Measurements from ENCODE around the gene THYN1.

DNA sequence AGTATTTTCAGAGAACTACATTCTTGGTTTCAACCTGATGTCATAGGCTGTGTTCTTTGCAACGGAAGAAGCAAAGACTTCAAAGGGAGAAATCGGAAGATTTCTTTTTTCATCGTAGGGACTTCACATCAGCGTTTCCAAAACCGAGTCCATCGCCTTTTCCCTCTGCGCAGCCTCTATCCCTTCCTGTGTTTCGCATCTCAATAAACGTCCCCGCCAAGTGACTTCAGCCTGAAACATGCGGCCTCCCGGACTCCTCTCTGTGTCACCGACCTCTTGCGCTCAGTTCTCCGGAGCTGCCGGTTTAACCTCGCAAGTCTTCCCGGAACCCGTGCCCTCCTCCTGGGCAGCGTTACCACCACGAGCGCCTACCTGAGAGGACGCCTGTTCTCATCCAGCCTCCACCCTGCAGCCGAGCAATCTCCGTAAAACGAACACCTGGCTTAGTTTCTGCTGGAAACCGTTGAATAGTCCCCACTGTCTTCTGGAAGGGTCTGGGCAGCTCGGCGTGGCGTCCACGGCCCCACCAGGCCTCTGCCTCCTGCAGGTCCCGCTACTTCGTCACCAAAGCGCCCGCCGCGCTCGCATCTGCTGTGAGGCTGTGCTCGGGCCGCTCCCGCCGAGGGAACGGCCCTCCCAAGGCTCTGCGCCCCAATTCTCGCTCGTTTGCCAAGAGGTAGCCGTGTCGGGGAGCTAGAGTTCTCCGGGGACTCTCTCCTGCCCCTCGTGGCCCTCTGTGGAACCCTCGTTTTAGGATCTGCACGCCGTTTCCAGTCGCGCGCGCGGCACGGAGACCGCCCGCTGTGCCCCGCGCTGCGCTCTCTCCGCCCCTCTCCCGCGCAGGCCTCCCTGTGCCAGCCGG is 22.6 kb upstream of the THYN1 start, which contains the start of gene GLB1L3:
- TF ChIP-seq POLR2A (IDR thresholded peaks at IDR 0.05), result no peak
- TF ChIP-seq, protein P1, sequence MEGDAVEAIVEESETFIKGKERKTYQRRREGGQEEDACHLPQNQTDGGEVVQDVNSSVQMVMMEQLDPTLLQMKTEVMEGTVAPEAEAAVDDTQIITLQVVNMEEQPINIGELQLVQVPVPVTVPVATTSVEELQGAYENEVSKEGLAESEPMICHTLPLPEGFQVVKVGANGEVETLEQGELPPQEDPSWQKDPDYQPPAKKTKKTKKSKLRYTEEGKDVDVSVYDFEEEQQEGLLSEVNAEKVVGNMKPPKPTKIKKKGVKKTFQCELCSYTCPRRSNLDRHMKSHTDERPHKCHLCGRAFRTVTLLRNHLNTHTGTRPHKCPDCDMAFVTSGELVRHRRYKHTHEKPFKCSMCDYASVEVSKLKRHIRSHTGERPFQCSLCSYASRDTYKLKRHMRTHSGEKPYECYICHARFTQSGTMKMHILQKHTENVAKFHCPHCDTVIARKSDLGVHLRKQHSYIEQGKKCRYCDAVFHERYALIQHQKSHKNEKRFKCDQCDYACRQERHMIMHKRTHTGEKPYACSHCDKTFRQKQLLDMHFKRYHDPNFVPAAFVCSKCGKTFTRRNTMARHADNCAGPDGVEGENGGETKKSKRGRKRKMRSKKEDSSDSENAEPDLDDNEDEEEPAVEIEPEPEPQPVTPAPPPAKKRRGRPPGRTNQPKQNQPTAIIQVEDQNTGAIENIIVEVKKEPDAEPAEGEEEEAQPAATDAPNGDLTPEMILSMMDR (IDR thresholded peaks at IDR 0.05), result peak in 1 of 6 experiments; percentile 14

Measured in adrenal gland (tissue), 5 donors.